ENCODE measurements around the gene LOC128125822.
A peak's percentile ranks its signal among the peaks of the same experiment; 100 is the strongest.

Gene LOC128125822

DNA sequence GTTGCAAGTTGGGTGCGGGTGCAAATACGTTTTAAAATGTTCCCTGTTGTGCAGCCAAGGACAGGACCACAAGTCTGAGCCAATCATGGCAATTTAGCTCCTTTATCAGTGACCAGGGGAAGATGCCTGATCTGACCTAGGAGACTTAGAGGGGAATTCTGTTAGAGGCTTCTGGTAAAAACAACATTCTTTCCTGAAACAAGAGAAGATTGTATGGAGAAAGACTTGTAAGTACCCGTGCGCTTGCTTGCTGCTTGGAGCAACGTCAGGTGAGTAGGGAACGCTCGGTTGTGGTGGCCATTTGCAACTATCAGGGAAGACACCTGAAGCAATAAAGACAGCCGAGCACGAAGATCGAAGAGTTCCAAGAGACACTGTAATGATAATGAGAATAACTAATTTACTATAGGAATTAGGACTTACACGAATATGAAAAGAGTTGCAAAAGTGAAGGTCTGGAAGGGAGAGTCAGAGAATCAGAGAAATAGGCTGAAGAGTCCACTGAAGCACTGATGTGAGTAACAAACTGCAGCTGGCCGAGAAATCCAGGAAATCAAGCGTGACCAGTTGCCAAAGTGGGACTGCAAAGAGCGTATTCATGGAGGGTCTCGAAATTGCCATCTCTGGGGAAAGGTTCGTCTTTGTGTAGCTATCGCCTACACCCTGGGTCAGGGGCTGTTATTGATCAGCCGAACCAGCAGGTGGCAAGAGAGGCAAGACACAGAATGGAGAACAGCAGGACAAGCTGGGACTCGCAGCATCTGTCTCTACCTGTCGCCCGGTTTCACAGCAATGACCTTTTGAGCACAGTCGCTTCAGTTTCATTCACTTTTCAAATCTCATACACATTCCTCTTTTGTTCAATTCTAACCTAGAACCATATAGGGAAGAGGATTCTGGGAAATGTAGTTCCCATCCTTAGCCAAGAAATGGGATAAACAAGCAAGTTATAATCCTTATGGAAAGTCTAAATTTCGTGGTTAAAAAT lies 26.1 kb downstream of the LOC128125822 start (continued):
- TF ChIP-seq NKRF (conservative IDR thresholded peaks at IDR 0.05) = no peak
- TF ChIP-seq KLF5 (IDR thresholded peaks at IDR 0.05; ENCODE audit: partially characterized antibody) = no peak
- TF ChIP-seq ETV6 (conservative IDR thresholded peaks at IDR 0.05 in 1 of 2, IDR thresholded peaks at IDR 0.05 in 1 of 2; ENCODE audit: borderline replicate concordance in 1 of 2, low read depth in 1 of 2) = no peak
- no peak for TF ChIP-seq MYB (IDR thresholded peaks at IDR 0.05; ENCODE audit: borderline replicate concordance, low read depth, low read length)
- TF ChIP-seq CHD4 (IDR thresholded peaks at IDR 0.05) = no peak
- no peak for TF ChIP-seq ZNF622 (IDR thresholded peaks at IDR 0.05)
- TF ChIP-seq, protein P1, sequence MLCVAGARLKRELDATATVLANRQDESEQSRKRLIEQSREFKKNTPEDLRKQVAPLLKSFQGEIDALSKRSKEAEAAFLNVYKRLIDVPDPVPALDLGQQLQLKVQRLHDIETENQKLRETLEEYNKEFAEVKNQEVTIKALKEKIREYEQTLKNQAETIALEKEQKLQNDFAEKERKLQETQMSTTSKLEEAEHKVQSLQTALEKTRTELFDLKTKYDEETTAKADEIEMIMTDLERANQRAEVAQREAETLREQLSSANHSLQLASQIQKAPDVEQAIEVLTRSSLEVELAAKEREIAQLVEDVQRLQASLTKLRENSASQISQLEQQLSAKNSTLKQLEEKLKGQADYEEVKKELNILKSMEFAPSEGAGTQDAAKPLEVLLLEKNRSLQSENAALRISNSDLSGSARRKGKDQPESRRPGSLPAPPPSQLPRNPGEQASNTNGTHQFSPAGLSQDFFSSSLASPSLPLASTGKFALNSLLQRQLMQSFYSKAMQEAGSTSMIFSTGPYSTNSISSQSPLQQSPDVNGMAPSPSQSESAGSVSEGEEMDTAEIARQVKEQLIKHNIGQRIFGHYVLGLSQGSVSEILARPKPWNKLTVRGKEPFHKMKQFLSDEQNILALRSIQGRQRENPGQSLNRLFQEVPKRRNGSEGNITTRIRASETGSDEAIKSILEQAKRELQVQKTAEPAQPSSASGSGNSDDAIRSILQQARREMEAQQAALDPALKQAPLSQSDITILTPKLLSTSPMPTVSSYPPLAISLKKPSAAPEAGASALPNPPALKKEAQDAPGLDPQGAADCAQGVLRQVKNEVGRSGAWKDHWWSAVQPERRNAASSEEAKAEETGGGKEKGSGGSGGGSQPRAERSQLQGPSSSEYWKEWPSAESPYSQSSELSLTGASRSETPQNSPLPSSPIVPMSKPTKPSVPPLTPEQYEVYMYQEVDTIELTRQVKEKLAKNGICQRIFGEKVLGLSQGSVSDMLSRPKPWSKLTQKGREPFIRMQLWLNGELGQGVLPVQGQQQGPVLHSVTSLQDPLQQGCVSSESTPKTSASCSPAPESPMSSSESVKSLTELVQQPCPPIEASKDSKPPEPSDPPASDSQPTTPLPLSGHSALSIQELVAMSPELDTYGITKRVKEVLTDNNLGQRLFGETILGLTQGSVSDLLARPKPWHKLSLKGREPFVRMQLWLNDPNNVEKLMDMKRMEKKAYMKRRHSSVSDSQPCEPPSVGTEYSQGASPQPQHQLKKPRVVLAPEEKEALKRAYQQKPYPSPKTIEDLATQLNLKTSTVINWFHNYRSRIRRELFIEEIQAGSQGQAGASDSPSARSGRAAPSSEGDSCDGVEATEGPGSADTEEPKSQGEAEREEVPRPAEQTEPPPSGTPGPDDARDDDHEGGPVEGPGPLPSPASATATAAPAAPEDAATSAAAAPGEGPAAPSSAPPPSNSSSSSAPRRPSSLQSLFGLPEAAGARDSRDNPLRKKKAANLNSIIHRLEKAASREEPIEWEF (IDR thresholded peaks at IDR 0.05; ENCODE audit: insufficient replicate concordance, low read depth, low read length) = no peak
- TF ChIP-seq POU2F2 (IDR thresholded peaks at IDR 0.05; ENCODE audit: borderline replicate concordance, low read depth, low read length) = no peak
- peak; percentile 54; the same call in 1 of the 2 replicates for TF ChIP-seq TCF12 (IDR thresholded peaks at IDR 0.05; ENCODE audit: low read depth, low read length)
- TF ChIP-seq CBX5 (IDR thresholded peaks at IDR 0.05; ENCODE audit: low read depth) = no peak
- TF ChIP-seq SRF (IDR thresholded peaks at IDR 0.05; ENCODE audit: low read depth in 2 of 2, low read length in 2 of 2) = no peak
- TF ChIP-seq ATF7 (IDR thresholded peaks at IDR 0.05; ENCODE audit: low read depth) = no peak; the same call in 1 of the 2 replicates
- TF ChIP-seq ESRRA (IDR thresholded peaks at IDR 0.05; ENCODE audit: low read length) = no peak
- peak; percentile 1; the same call in 1 of the 2 replicates for TF ChIP-seq SPI1 (IDR thresholded peaks at IDR 0.05; ENCODE audit: borderline replicate concordance, insufficient read depth, low read depth, low read length)
- TF ChIP-seq, protein P2, sequence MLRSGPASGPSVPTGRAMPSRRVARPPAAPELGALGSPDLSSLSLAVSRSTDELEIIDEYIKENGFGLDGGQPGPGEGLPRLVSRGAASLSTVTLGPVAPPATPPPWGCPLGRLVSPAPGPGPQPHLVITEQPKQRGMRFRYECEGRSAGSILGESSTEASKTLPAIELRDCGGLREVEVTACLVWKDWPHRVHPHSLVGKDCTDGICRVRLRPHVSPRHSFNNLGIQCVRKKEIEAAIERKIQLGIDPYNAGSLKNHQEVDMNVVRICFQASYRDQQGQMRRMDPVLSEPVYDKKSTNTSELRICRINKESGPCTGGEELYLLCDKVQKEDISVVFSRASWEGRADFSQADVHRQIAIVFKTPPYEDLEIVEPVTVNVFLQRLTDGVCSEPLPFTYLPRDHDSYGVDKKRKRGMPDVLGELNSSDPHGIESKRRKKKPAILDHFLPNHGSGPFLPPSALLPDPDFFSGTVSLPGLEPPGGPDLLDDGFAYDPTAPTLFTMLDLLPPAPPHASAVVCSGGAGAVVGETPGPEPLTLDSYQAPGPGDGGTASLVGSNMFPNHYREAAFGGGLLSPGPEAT (IDR thresholded peaks at IDR 0.05; ENCODE audit: low read depth) = 0 out of 2 replicates have a peak, but pooled peaks have one; percentile 26
- TF ChIP-seq ATF3 (IDR thresholded peaks at IDR 0.05; ENCODE audit: borderline replicate concordance, extremely low read depth, low read depth, low read length) = no peak; the same call in 1 of the 2 replicates
- peak; percentile 87 for TF ChIP-seq RAD21 (IDR thresholded peaks at IDR 0.05; ENCODE audit: insufficient read depth, low read depth, low read length)
- peak; percentile 29; the same call in 1 of the 2 replicates for TF ChIP-seq RUNX3 (IDR thresholded peaks at IDR 0.05; ENCODE audit: low read length)
- no peak for TF ChIP-seq EP300 (IDR thresholded peaks at IDR 0.05; ENCODE audit: borderline replicate concordance in 1 of 2, control insufficient read depth in 1 of 2, low read depth in 2 of 2, low read length in 2 of 2)

Data from GM12878 (cell line).